Activated CD4-positive, alpha-beta T cell treated with anti-CD3 and anti-CD28 coated beads, Interleukin-2, Interleukin-4, amounts not matched to agents 100 ng/mL and 50 ng/mL, durations not matched to agents 16 hours and 8 hours (primary cell): ENCODE results near the gene SLC22A1.
A peak's percentile ranks its signal among the peaks of the same experiment; 100 is the strongest.
"Not testable (repeated sequence)": the region's sequence is repeated elsewhere in the genome, so short reads cannot be mapped to it uniquely, and the experiment has no call there.

Source experiments
- DNase-seq: peaks from one replicate; pipeline ENCODE4 v3.0.0-alpha.2; 2020; ENCODE audit warnings: low spot score

Gene SLC22A1

GRCh38 chr6:160121558-160121957 lies at the start of gene SLC22A1:
Gene SLC22A1 (plus strand): TSS chr6:160121815. CDS start chr6:160121936, 121 bp downstream.
- DNase-seq = no peak

GRCh38 chr6:160073272-160073671 lies 48.3 kb upstream of the SLC22A1 start:
- DNase-seq = no peak

- DNase-seq = peak; percentile 16
Measured at GRCh38 chr6:160076009-160076408, 45.6 kb upstream of the SLC22A1 start.

- DNase-seq = no peak
Measured at GRCh38 chr6:160077024-160077423, 44.6 kb upstream of the SLC22A1 start.

GRCh38 chr6:160077526-160077925 lies 44.1 kb upstream of the SLC22A1 start:
- no peak for DNase-seq

GRCh38 chr6:160078883-160079685 lies 42.5 kb upstream of the SLC22A1 start:
- DNase-seq = no peak

- DNase-seq = no peak
Measured at GRCh38 chr6:160079686-160080043, 42.0 kb upstream of the SLC22A1 start.

- no peak for DNase-seq
Measured at GRCh38 chr6:160080097-160080496, 41.5 kb upstream of the SLC22A1 start.

GRCh38 chr6:160081398-160081797 lies 40.2 kb upstream of the SLC22A1 start:
- no peak for DNase-seq

GRCh38 chr6:160082627-160083026 lies 39.0 kb upstream of the SLC22A1 start:
- DNase-seq = no peak

- DNase-seq = no peak
Measured at GRCh38 chr6:160084198-160084776, 37.3 kb upstream of the SLC22A1 start.

GRCh38 chr6:160085226-160085625 lies 36.4 kb upstream of the SLC22A1 start:
- DNase-seq = no peak

GRCh38 chr6:160085713-160086505 lies 35.7 kb upstream of the SLC22A1 start:
- no peak for DNase-seq

GRCh38 chr6:160086754-160087153 lies 34.9 kb upstream of the SLC22A1 start:
- DNase-seq = no peak

- DNase-seq = no peak
Measured at GRCh38 chr6:160088069-160088783, 33.4 kb upstream of the SLC22A1 start.

GRCh38 chr6:160088784-160089533 lies 32.7 kb upstream of the SLC22A1 start:
- DNase-seq = no peak

GRCh38 chr6:160089534-160089897 lies 32.1 kb upstream of the SLC22A1 start:
- DNase-seq = no peak

- not testable (repeated sequence) for DNase-seq
Measured at GRCh38 chr6:160090442-160091239, 31.0 kb upstream of the SLC22A1 start.

- DNase-seq = not testable (repeated sequence)
Measured at GRCh38 chr6:160092176-160092575, 29.4 kb upstream of the SLC22A1 start.

- no peak for DNase-seq
Measured at GRCh38 chr6:160092602-160093001, 29.0 kb upstream of the SLC22A1 start.

- no peak for DNase-seq
Measured at GRCh38 chr6:160093061-160093460, 28.6 kb upstream of the SLC22A1 start.
